PC-9 (cell line): ENCODE results near the gene AUP1. TPM values are rescaled to one million over a fixed set of nuclear protein-coding genes. Genes with fewer than 3 reads are reported as not detected.

ENCODE experiments used
- BruUV-seq: library from RNA; stranded (reverse); fragments of 400-500 nt; replicated peaks from 2 replicates; lab custom pipeline; 2021; lab: Mats Ljungman, UMichigan
- CTCF ChIA-PET: fragments of 300-600 bp; sonication (Branson Sonifier 250); formaldehyde crosslinking; loops from one replicate; lab custom pipeline; 2022; ENCODE audit warnings: antibody characterized with exemption; lab: Charles Lee
- POLR2A ChIA-PET: fragments of 300-600 bp; sonication (Branson Sonifier 250); formaldehyde crosslinking; loops from one replicate; lab custom pipeline; 2022; ENCODE audit warnings: antibody characterized with exemption; ENCODE audit not compliant: unreplicated experiment; lab: Charles Lee
- DNase-seq, 2 experiments: peaks; one replicate each; pipeline versions ENCODE4 v3.0.0 to v3.0.0-alpha.2; 2015 to 2022; ENCODE audit warnings: mixed read lengths in 1 of 2
- H2AFZ ChIP-seq: fragments of 200-600 bp; sonication (generic); 2 replicates; pipeline ENCODE4 v1.8.1; 2017; ENCODE audit warnings: antibody characterized with exemption
- H3F3A ChIP-seq: fragments of 200-600 bp; sonication (generic); 2 replicates; pipeline ENCODE4 v1.8.1; 2017; ENCODE audit warnings: antibody characterized with exemption, mild to moderate bottlenecking, low read depth; ENCODE audit not compliant: insufficient read depth
- H3K27ac ChIP-seq: fragments of 200-600 bp; sonication (generic); 2 replicates; pipeline ENCODE4 v1.6.1; 2016; ENCODE audit warnings: mixed run types
- H3K27me3 ChIP-seq: fragments of 200-600 bp; sonication (generic); 2 replicates; pipeline ENCODE4 v1.6.1; 2016; ENCODE audit warnings: low read depth, mixed run types; ENCODE audit not compliant: insufficient read depth
- H3K36me3 ChIP-seq: fragments of 200-600 bp; sonication (generic); 2 replicates; pipeline ENCODE4 v1.6.1; 2016; ENCODE audit warnings: low read depth, mixed run types
- H3K4me1 ChIP-seq: fragments of 200-600 bp; sonication (generic); replicated peaks from 2 replicates; pipeline ENCODE4 v1.6.1; 2016; ENCODE audit warnings: mixed run types; ENCODE audit not compliant: insufficient read depth
- H3K4me2 ChIP-seq: fragments of 200-600 bp; sonication (generic); 2 replicates; pipeline ENCODE4 v1.6.1; 2017; ENCODE audit warnings: mixed run types
- H3K4me3 ChIP-seq: fragments of 200-600 bp; sonication (generic); 2 replicates; pipeline ENCODE4 v1.6.1; 2016; ENCODE audit warnings: mixed run types
- H3K79me2 ChIP-seq: fragments of 200-600 bp; sonication (generic); 2 replicates; pipeline ENCODE4 v1.6.1; 2017; ENCODE audit warnings: low read depth, mixed run types
- H3K9me2 ChIP-seq: fragments of 200-600 bp; sonication (generic); 2 replicates; pipeline ENCODE4 v1.8.1; 2017; ENCODE audit warnings: mild to moderate bottlenecking; ENCODE audit not compliant: insufficient read depth
- H3K9me3 ChIP-seq: fragments of 200-600 bp; sonication (generic); 2 replicates; pipeline ENCODE4 v1.8.1; 2016; ENCODE audit warnings: low read depth; ENCODE audit not compliant: insufficient read depth
- H4K20me1 ChIP-seq: fragments of 200-600 bp; sonication (generic); 2 replicates; pipeline ENCODE4 v1.8.1; 2017; ENCODE audit not compliant: insufficient read depth
- EZH2 ChIP-seq: fragments of 200-600 bp; sonication (generic); IDR thresholded peaks from 2 replicates; pipeline ENCODE4 v1.8.0; 2017; ENCODE audit warnings: antibody characterized with exemption, low read depth
- intact Hi-C: fragments of 100-400 bp; cut with micrococcal nuclease; formaldehyde crosslinking; loops from one replicate; pipeline ENCODE4 v1.10.0; 2022; ENCODE audit not compliant: unreplicated experiment
- total RNA-seq: library from RNA; stranded (reverse); gene quantifications from 2 replicates; pipeline ENCODE4 v1.2.3, GENCODE V29; 2021
- TF ChIP-seq, protein P1 (sequence below): fragments of 200-600 bp; sonication (generic); conservative IDR thresholded peaks from 2 replicates; pipeline ENCODE4 v1.6.1; 2017; ENCODE audit warnings: mixed run types, antibody characterized with exemption, mild to moderate bottlenecking, moderate library complexity

AUP1 gene
- total RNA-seq, 1 experiment from 2014 or later: 84.0 TPM

DNA sequence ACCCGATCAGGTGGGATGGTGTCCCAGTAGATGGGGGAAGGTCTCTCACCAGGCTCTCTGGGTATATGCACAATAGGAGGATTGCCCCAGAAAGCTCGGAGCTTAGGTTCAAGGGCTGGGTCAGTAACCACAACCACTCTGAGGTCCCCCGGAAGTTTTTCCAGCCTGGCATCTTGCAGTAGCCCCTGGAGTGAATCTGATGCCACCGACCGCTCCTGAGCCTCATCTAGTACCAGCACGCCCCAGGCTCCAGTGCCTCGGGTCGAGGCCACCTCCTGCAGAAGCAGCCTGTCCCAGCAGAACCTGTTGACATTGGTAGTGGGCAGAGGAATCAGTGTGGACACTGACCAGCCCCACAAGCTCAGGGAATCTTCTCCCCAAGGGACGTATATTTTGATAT, 5.5 kb downstream of the AUP1 start:
- Histone ChIP-seq H3K36me3 (peaks cover 18% of the 10 kb centered on the region), H3F3A (peaks cover 6% of the 10 kb centered on the region; the same call in 1 of the 2 replicates), H3K9me3 (no peaks in the 10 kb centered on the region), H3K79me2 (peaks cover 23% of the 10 kb centered on the region), H3K4me1 (peaks cover 10% of the 10 kb centered on the region), H3K4me3 (no peak overlapping the region), H3K9me2 (no peaks in the 10 kb centered on the region), H3K27ac (no peak overlapping the region), H3K27me3 (no peaks in the 10 kb centered on the region), H2AFZ (no peak overlapping the region), H3K4me2 (no peak overlapping the region), H4K20me1 (peaks cover 9% of the 10 kb centered on the region; the same call in 1 of the 2 replicates)
- BruUV-seq: no TSS peak
- intact Hi-C loops: no loop called here
- no peak for TF ChIP-seq EZH2
- TF ChIP-seq, protein P1, sequence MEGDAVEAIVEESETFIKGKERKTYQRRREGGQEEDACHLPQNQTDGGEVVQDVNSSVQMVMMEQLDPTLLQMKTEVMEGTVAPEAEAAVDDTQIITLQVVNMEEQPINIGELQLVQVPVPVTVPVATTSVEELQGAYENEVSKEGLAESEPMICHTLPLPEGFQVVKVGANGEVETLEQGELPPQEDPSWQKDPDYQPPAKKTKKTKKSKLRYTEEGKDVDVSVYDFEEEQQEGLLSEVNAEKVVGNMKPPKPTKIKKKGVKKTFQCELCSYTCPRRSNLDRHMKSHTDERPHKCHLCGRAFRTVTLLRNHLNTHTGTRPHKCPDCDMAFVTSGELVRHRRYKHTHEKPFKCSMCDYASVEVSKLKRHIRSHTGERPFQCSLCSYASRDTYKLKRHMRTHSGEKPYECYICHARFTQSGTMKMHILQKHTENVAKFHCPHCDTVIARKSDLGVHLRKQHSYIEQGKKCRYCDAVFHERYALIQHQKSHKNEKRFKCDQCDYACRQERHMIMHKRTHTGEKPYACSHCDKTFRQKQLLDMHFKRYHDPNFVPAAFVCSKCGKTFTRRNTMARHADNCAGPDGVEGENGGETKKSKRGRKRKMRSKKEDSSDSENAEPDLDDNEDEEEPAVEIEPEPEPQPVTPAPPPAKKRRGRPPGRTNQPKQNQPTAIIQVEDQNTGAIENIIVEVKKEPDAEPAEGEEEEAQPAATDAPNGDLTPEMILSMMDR: no peak
- POLR2A ChIA-PET: no interaction called here
- CTCF ChIA-PET: no interaction called here
- no peak for DNase-seq

DNA sequence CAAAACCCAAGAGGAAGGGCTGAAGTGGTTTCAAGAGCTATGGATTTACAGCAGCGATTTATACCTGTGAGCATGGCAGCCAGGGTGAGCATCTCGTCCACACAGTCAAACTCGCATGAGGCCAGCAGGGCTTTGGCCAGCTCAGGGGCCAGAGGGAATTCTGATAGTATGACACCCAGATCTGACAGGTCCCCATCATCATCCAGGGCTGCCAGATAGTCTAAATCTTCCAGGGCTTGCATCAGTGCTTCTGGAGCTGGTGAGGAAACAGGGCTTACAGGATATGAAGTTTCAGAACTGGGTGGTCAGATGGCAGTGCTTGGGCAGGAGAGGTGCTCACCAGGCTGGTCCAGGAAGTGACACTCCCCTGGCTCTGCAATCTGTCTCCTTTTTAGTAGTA, 7.0 kb downstream of the AUP1 start:
- Histone ChIP-seq H4K20me1 (no peaks in the 10 kb centered on the region), H3F3A (no peaks in the 10 kb centered on the region; the same call in 1 of the 2 replicates), H3K4me1 (no peaks in the 10 kb centered on the region; the same call in 1 of the 2 replicates), H3K36me3 (peaks cover 14% of the 10 kb centered on the region), H2AFZ (no peak overlapping the region), H3K4me2 (no peak overlapping the region), H3K9me3 (no peaks in the 10 kb centered on the region), H3K27me3 (no peaks in the 10 kb centered on the region), H3K4me3 (no peak overlapping the region), H3K79me2 (peaks cover 8% of the 10 kb centered on the region), H3K27ac (no peak overlapping the region), H3K9me2 (no peaks in the 10 kb centered on the region)
- ChIA-PET CTCF (no interaction called here), POLR2A (interaction anchor here (0.6 kb wide), 1 partner anchor 843 kb away, joined by 7 read pairs; no protein-coding TSS in a partner anchor)
- intact Hi-C loops: no loop called here
- no peak for TF ChIP-seq EZH2
- TF ChIP-seq, protein P1: no peak
- no peak for DNase-seq
- BruUV-seq: no TSS peak

DNA sequence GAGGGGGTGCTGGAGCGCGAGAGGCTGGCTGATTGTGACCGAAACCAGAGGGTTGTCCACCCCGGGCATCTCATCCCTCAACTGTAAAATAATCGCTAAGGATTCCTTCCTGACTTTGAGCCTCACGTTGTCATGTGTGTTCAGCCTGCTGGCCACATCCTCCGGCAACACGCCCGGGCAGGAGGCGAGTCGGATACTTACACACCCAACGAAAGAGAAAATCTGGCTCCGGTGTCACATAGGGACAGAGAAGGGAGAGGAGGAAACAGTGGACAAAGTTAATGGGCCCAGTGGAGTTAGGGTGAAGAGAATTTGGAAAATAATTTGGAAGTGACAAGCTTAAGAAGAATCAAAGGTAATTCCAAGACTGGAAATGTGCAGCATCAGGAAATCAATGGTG, 12.9 kb downstream of the AUP1 start:
- ChIA-PET POLR2A (no interaction called here), CTCF (no interaction called here)
- Histone ChIP-seq H3K9me3 (no peaks in the 10 kb centered on the region), H3K27me3 (no peaks in the 10 kb centered on the region), H3K4me3 (no peak overlapping the region), H3K4me1 (no peaks in the 10 kb centered on the region), H3K79me2 (no peaks in the 10 kb centered on the region), H4K20me1 (no peaks in the 10 kb centered on the region), H3K36me3 (no peaks in the 10 kb centered on the region), H2AFZ (no peak overlapping the region), H3F3A (no peaks in the 10 kb centered on the region), H3K4me2 (no peak overlapping the region), H3K27ac (no peak overlapping the region), H3K9me2 (no peaks in the 10 kb centered on the region)
- intact Hi-C loops: no loop called here
- no peak for DNase-seq
- TF ChIP-seq EZH2: no peak
- TF ChIP-seq, protein P1: no peak
- BruUV-seq: no TSS peak
